ENCODE results near the gene OIP5.
"Not testable (repeated sequence)": the region's sequence is repeated elsewhere in the genome, so short reads cannot be mapped to it uniquely, and the experiment has no call there.

OIP5 gene

DNA sequence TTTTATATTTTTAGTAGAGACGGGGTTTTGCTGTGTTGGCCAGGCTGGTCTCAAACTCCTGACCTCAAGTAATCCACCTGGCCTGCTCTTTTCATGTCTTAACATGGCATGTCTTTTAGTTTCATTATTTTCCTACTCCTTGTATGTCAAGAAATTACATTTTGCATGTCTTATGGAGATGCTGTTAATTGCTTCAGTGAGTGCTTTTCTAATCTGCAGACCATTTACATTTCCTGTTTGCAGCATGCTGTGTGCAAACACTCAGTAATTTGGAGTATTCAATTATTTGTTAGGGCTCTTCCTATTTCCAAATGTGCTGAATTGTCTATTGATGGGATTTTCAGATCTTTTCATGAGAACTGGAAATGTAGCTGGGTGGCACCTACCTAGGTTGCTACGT lies 31.3 kb downstream of the OIP5 start:
- not testable (repeated sequence) for FAIRE-seq

DNA sequence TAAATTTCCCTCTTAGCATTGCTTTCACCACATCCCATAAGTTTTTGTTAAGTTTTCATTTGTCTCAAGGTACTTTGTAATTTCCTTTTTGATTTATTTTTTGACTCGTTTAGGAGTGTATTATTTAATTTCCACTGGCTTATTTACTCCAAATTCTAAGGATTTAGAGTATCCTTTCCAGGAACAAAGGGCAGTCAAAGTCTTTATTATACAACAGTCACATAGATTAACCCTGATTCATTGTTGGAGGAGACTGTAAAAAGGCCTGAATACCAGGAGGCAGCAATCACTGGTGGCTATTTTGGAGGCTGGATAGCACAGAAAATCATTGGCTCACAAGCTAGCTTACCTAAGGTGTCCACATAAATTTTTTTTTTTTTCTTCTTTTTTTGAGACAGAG lies 39.9 kb downstream of the OIP5 start:
- no peak for FAIRE-seq

DNA sequence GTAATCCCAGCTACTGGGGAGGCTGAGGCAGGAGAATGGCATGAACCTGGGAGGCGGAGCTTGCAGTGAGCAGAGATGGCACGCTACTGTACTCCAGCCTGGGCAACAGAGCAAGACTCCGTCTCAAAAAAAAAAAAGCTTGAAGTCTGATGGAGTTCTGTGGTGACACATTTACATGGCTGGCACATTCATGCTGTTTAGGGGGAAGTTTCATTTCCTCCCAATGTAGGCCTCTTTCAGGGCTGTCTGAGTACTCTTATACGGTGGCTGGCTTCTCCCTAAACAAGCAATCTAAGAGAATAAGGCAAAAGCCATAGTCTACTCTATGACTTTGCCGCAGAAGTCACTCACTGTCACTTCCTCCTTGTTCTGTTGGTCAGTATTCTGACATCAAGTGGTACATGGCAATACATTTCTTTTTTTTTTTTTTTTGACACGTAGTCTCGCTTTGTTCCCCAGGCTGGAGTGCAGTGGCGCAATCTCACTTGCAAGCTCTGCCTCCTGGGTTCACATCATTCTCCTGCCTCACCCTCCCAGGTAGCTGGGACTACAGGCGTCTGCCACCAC lies 41.2 kb downstream of the OIP5 start:
- FAIRE-seq: no peak

DNA sequence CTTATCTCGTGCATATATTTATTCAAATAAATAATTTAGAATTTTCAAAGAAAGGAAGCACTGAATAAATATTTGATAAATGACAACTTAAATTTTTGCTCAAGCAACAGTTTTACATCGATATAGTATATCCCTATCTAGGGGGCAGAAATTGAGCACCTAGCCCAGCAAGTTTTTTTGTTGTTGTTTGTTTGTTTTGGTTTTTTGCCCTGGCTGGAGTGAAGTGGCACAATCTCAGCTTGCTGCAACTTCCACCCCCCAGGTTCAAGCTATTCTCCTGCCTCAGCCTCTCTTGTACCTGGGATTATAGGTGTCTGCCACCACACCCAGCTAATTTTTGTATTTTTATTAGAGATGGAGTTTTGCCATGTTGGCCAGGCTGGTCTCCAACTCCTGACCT lies 42.4 kb downstream of the OIP5 start:
- FAIRE-seq: no peak

DNA sequence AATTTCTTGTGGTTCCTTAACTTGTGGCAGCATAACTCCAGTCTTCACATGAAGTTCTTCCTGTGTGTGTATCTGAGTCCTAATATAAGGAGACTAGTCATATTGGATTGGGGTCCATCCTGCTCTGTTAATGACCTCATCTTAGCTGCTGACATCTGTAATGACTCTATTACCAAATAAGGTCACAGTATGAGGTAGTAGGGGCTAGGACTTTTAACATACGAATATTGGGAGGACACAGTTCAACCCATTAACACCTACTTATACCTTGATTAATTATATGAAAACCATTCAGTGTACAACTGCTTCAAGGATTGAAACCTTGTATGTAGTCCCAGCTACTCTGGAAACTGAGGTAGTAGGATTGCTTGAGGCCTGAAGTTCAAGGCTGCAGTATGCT lies 43.9 kb downstream of the OIP5 start:
- FAIRE-seq: no peak

DNA sequence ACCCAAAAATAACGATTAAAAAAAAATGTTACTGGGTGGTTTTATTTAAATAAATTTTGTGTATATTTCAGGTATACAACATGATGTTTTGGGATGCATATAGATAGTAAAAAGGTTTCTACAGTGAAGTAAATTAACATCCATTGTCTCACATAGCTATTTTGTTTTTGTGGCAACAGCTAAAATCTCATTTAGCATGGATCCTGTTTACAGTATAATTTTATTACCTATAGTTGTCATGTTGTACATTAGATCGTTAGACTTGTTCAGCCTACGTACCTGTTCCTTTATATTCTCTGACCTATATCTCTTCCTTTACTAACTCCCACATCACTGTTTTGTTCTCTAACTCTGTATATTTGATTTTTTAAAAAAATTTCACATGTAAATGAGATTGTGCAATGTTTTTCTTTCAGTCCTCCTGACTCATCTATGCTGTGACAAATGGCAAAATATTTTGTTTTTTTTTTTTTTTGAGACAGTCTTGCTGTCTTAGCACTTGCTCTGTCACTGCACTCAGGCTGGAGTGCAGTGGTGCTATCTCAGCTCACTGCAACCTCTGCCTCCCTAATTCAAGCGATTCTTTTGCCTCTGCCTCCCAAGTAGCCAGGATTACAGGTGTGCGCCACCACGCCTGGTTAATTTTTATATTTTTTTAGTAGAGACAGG lies 45.6 kb downstream of the OIP5 start:
- no peak for FAIRE-seq

- FAIRE-seq: no peak
Measured at GRCh38 chr15:41285285-41285684, 47.1 kb downstream of the OIP5 start.

GRCh38 chr15:41284427-41285177 lies 47.8 kb downstream of the OIP5 start:
- no peak for FAIRE-seq

- FAIRE-seq: peak; percentile 47
Measured at GRCh38 chr15:41283653-41284426, 48.6 kb downstream of the OIP5 start.

GRCh38 chr15:41282980-41283652 lies 49.3 kb downstream of the OIP5 start:
- not testable (repeated sequence) for FAIRE-seq

- FAIRE-seq: not testable (repeated sequence)
Measured at GRCh38 chr15:41282436-41282835, 50.0 kb downstream of the OIP5 start.

- no peak for FAIRE-seq
Measured at GRCh38 chr15:41281236-41281635, 51.2 kb downstream of the OIP5 start.

GRCh38 chr15:41279535-41280283 lies 52.7 kb downstream of the OIP5 start:
- no peak for FAIRE-seq

- FAIRE-seq: no peak
Measured at GRCh38 chr15:41278319-41278718, 54.1 kb downstream of the OIP5 start.

- no peak for FAIRE-seq
Measured at GRCh38 chr15:41276831-41277230, 55.6 kb downstream of the OIP5 start.

GRCh38 chr15:41269887-41270286 lies 62.5 kb downstream of the OIP5 start:
- no peak for FAIRE-seq

DNA sequence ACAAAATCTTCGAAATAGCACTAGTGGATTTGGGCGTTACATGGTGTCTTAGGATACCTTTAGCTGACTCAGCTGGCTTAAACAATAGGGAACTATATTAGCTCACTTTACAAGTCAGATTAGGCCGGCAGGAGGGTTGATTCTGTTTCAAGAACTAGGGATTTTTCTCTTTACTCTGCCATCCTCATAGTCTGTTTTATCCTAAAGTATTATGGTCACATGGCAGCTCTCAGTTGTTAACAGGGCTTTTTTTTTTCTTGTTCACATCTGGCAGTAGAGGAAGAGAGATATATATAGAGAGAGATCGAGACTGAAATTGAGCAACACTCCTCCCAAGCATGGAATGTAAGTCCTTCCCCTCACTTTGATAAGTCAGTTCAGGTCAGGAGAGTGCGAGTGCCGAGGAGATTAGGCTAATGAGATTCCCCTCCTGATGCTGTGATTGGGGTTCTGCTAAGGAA lies 68.5 kb downstream of the OIP5 start:
- no peak for FAIRE-seq

- FAIRE-seq: no peak
Measured at GRCh38 chr15:41262571-41262970, 69.8 kb downstream of the OIP5 start.

DNA sequence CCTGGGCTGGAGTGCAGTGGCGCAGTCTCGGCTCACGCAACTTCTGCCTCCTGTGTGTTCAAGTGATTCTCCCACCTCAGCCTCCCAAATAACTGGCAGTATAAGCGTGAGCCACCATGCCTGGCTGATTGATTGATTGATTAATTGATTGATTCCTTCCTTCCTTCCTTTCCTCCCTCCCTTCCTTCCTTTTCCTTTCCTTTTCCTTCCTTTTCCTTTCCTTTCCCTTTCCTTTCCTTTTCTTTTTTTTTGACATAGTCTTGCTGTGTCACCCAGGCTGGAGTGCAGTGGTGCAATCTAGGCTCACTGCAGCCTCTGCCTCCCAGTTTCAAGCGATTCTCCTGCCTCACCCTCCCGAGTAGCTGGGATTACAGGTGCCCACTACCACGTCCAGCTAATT lies 71.5 kb downstream of the OIP5 start:
- FAIRE-seq: not testable (repeated sequence)

DNA sequence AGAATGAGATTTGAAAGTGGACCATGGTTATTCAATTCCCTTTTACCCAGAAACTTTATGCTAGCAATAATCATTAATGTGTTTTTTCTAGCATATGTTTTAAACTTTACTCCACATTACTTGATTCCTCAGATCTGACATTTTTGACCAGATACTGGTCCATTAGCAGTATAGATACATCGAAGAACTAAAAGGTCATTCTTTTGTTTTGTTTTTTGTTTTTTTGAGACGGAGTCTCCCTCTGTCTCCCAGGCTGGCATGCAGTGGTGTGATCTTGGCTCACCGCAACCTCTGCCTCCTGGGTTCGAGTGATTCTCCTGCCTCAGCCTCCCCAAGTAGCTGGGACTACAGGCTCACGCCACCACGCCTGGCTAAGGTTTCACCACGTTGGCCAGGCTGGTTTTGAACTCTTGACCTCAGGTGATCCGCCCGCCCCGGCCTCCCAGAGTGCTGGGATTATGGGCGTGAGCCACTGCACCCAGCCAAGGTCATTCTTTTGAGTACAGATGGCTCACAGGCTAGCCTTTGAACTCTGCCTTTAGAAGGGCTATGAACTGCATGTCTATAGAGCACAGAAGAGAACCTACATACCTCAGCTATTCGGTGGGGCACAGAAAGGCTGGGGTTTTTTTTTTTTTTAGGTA lies 72.7 kb downstream of the OIP5 start:
- FAIRE-seq: no peak

Data from colon (tissue), 2 donors.